ENCODE results near the gene CDH20.

GRCh38 chr18:61331051-61331450 lies 2.2 kb upstream of the CDH20 start:
- TF ChIP-seq POLR2A (IDR thresholded peaks at IDR 0.05; ENCODE audit: low read length) (no peak), GATA1 (IDR thresholded peaks at IDR 0.05; ENCODE audit: low read depth, low read length) (no peak)
